H9 (cell line): ENCODE results near the gene SCLY. TPM values are rescaled to one million over a fixed set of nuclear protein-coding genes. Genes with fewer than 3 reads are reported as not detected.

Experiments
- DNase-seq: peaks from one replicate; pipeline ENCODE4 v3.0.0-alpha.2; 2017
- H2AFZ ChIP-seq: one replicate; pipeline ENCODE4 v1.6.1; 2013; ENCODE audit warnings: mild to moderate bottlenecking, low read length, control low read depth, moderate library complexity
- H2AK5ac ChIP-seq: 2 replicates; pipeline ENCODE4 v1.6.1; 2013; ENCODE audit warnings: low read length, control low read depth, mixed read lengths; ENCODE audit not compliant: insufficient read length
- H2BK120ac ChIP-seq: one replicate; pipeline ENCODE4 v1.6.1; 2013; ENCODE audit warnings: low read depth, mild to moderate bottlenecking, low read length, control low read depth, inconsistent platforms; ENCODE audit not compliant: poor library complexity, severe bottlenecking
- H2BK12ac ChIP-seq: 2 replicates; pipeline ENCODE4 v1.6.1; 2013; ENCODE audit warnings: low read length, control low read depth, mixed read lengths, low read depth; ENCODE audit not compliant: insufficient read length
- H2BK15ac ChIP-seq: 2 replicates; pipeline ENCODE4 v1.6.1; 2013; ENCODE audit warnings: low read depth, low read length, control low read depth
- H2BK20ac ChIP-seq: one replicate; pipeline ENCODE4 v1.6.1; 2013; ENCODE audit warnings: low read depth, mild to moderate bottlenecking, low read length, control low read depth, inconsistent platforms; ENCODE audit not compliant: poor library complexity, severe bottlenecking
- H2BK5ac ChIP-seq: 2 replicates; pipeline ENCODE4 v1.6.1; 2013; ENCODE audit warnings: low read length, control low read depth, mixed read lengths; ENCODE audit not compliant: insufficient read length
- H3K14ac ChIP-seq: 2 replicates; pipeline ENCODE4 v1.6.1; 2013; ENCODE audit warnings: low read length, control low read depth; ENCODE audit not compliant: insufficient read depth
- H3K18ac ChIP-seq: 2 replicates; pipeline ENCODE4 v1.6.1; 2013; ENCODE audit warnings: low read depth, mild to moderate bottlenecking, mixed read lengths, low read length, control low read depth; ENCODE audit not compliant: insufficient read length
- H3K23ac ChIP-seq: 2 replicates; pipeline ENCODE4 v1.6.1; 2013; ENCODE audit warnings: low read length, control low read depth, mixed read lengths, low read depth; ENCODE audit not compliant: insufficient read length
- H3K23me2 ChIP-seq: 2 replicates; pipeline ENCODE4 v1.6.1; 2013; ENCODE audit warnings: low read depth, mild to moderate bottlenecking, mixed read lengths, low read length, control low read depth; ENCODE audit not compliant: insufficient read length, poor library complexity, severe bottlenecking
- H3K27ac ChIP-seq: 2 replicates; pipeline ENCODE4 v1.5.1; 2013; ENCODE audit warnings: low read length, control low read depth, mixed read lengths, low read depth; ENCODE audit not compliant: insufficient read length
- H3K27me3 ChIP-seq: 2 replicates; pipeline ENCODE4 v1.6.1; 2013; ENCODE audit warnings: low read length, control low read depth, inconsistent platforms; ENCODE audit not compliant: insufficient read depth
- H3K4ac ChIP-seq: 2 replicates; pipeline ENCODE4 v1.6.1; 2013; ENCODE audit warnings: low read depth, mild to moderate bottlenecking, control low read depth, inconsistent platforms, low read length, moderate library complexity
- H3K4me1 ChIP-seq: 2 replicates; pipeline ENCODE4 v1.6.1; 2013; ENCODE audit warnings: low read length, control low read depth, inconsistent platforms; ENCODE audit not compliant: insufficient read depth
- H3K4me2 ChIP-seq: 2 replicates; pipeline ENCODE4 v1.6.1; 2013; ENCODE audit warnings: low read length, control low read depth, mixed read lengths; ENCODE audit not compliant: insufficient read length, insufficient read depth
- H3K56ac ChIP-seq: 2 replicates; pipeline ENCODE4 v1.6.1; 2013; ENCODE audit warnings: low read depth, mild to moderate bottlenecking, mixed read lengths, low read length, control low read depth; ENCODE audit not compliant: insufficient read length
- H3K79me1 ChIP-seq: 2 replicates; pipeline ENCODE4 v1.6.1; 2013; ENCODE audit warnings: low read depth, mild to moderate bottlenecking, moderate library complexity, low read length, control low read depth, inconsistent platforms; ENCODE audit not compliant: insufficient read depth, poor library complexity, severe bottlenecking
- H3K79me2 ChIP-seq: 2 replicates; pipeline ENCODE4 v1.6.1; 2013; ENCODE audit warnings: low read length, control low read depth, inconsistent platforms; ENCODE audit not compliant: insufficient read depth
- H3K9ac ChIP-seq: 2 replicates; pipeline ENCODE4 v1.6.1; 2013; ENCODE audit warnings: low read length, control low read depth, mixed read lengths; ENCODE audit not compliant: insufficient read length; ENCODE audit errors: extremely low read depth
- H3K9me3 ChIP-seq: one replicate; pipeline ENCODE4 v1.6.1; 2013; ENCODE audit warnings: low read depth, low read length, inconsistent platforms; ENCODE audit not compliant: control insufficient read depth
- H3T11ph ChIP-seq: one replicate; pipeline ENCODE4 v1.6.1; 2013; ENCODE audit warnings: mild to moderate bottlenecking, low read length, control low read depth, inconsistent platforms
- H4K20me1 ChIP-seq: one replicate; pipeline ENCODE4 v1.6.1; 2013; ENCODE audit not compliant: control insufficient read depth, insufficient read length, insufficient read depth
- H4K5ac ChIP-seq: 2 replicates; pipeline ENCODE4 v1.6.1; 2013; ENCODE audit warnings: low read depth, mild to moderate bottlenecking, mixed read lengths, low read length, control low read depth; ENCODE audit not compliant: insufficient read length
- H4K8ac ChIP-seq: replicated peaks from 2 replicates; pipeline ENCODE4 v1.6.1; 2013; ENCODE audit warnings: low read length, control low read depth, mixed read lengths, low read depth; ENCODE audit not compliant: insufficient read length
- H4K91ac ChIP-seq: 2 replicates; pipeline ENCODE4 v1.6.1; 2013; ENCODE audit warnings: low read depth, mild to moderate bottlenecking, moderate library complexity, mixed read lengths, low read length, control low read depth; ENCODE audit not compliant: insufficient read length
- H3K27ac Mint-ChIP-seq, 3 experiments: 2 replicates in 2 of 3; 3 replicates in 1 of 3; pipeline ENCODE4 v1.8.0; 2020 to 2021; ENCODE audit warnings: mixed read lengths in 3 of 3, mild to moderate bottlenecking in 1 of 3, moderate library complexity in 1 of 3
- H3K27me3 Mint-ChIP-seq: 2 replicates; pipeline ENCODE4 v1.8.0; 2021; ENCODE audit warnings: low read depth, mild to moderate bottlenecking, moderate library complexity, mixed read lengths
- H3K36me3 Mint-ChIP-seq, 3 experiments: 2 replicates in 2 of 3; 3 replicates in 1 of 3; pipeline ENCODE4 v1.8.0; 2020 to 2021; ENCODE audit warnings: low read depth in 3 of 3, mixed read lengths in 3 of 3; ENCODE audit not compliant: insufficient read depth in 1 of 3
- H3K4me1 Mint-ChIP-seq, 2 experiments: 2 replicates each; pipeline ENCODE4 v1.8.0; 2020; ENCODE audit warnings: mixed read lengths in 2 of 2
- H3K4me3 Mint-ChIP-seq, 2 experiments: 2 replicates in 1 of 2; 3 replicates in 1 of 2; pipeline ENCODE4 v1.8.0; 2020 to 2021; ENCODE audit warnings: mild to moderate bottlenecking in 2 of 2, mixed read lengths in 2 of 2, moderate library complexity in 1 of 2
- H3K9me3 Mint-ChIP-seq, 2 experiments: 2 replicates in 1 of 2; 3 replicates in 1 of 2; pipeline ENCODE4 v1.8.0; 2020; ENCODE audit warnings: mild to moderate bottlenecking in 2 of 2, mixed read lengths in 2 of 2, moderate library complexity in 1 of 2
- CTCF ChIP-seq: fragments of 200-600 bp; sonication (generic); conservative IDR thresholded peaks from 3 replicates; pipeline ENCODE4 v1.8.0; 2021; ENCODE audit warnings: antibody characterized with exemption, mild to moderate bottlenecking
- WGBS: extraction: QIAGEN DNeasy Blood & Tissue Kit; methylation state at CpG from one replicate; pipeline ENCODE4 v1.1.7; 2013; ENCODE audit warnings: missing lambda C conversion rate, low lambda C conversion rate, mixed read lengths; ENCODE audit not compliant: insufficient read length; ENCODE audit errors: extremely low coverage; 5-methylcytosine and 5-hydroxymethylcytosine counted together
- total RNA-seq: library from RNA; stranded (reverse); gene quantifications from 2 replicates; pipeline ENCODE4 v1.2.1, GENCODE V29; 2021

SCLY gene
- total RNA-seq, 1 experiment from 2014 or later = 55.3 TPM

DNA sequence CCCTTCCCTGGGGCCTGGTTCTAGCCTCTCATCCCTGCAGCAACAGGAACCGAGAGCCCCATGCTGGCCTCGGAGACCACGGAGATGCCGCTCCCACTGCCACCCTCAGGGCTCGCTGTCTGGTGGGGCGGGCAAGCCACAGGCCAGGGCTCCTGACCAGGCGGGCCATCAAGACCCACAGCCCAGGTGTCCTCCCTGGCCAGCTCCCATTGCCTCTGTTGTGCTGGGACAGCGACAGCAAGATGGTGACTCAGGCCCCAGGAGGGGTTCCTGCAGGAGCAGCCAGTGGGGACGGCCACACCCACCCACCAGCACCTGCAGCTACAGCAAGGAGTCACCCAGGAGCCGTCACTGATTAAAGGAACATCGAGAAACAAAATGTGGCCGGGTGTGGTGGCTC is 85.0 kb downstream of the SCLY start:
- no peaks in the 10 kb centered on the region for H3K23me2 ChIP-seq
- no peak for DNase-seq
- no peak overlapping the region for H3K14ac ChIP-seq
- no peak overlapping the region for H2AFZ ChIP-seq
- Mint-ChIP-seq H3K27ac (no peak overlapping the region), H3K4me1 (no peaks in the 10 kb centered on the region), H3K36me3 (no peaks in the 10 kb centered on the region), H3K4me3 (no peak overlapping the region), H3K9me3 (no peaks in the 10 kb centered on the region), H3K27me3 (no peaks in the 10 kb centered on the region; the same call in 1 of the 2 replicates)
- H2BK20ac ChIP-seq = no peak overlapping the region
- no peak overlapping the region for H3K18ac ChIP-seq
- no peak overlapping the region for H2BK120ac ChIP-seq
- no peak overlapping the region for H3T11ph ChIP-seq
- H2BK15ac ChIP-seq = no peak overlapping the region
- no peak overlapping the region for H3K4me2 ChIP-seq
- H3K23ac ChIP-seq = no peak overlapping the region
- no peak overlapping the region for H4K5ac ChIP-seq
- no peak overlapping the region for H4K91ac ChIP-seq
- H3K56ac ChIP-seq = no peak overlapping the region
- no peak overlapping the region for H2BK5ac ChIP-seq
- no peak overlapping the region for H2BK12ac ChIP-seq
- H3K4ac ChIP-seq = no peak overlapping the region
- H4K20me1 ChIP-seq = peaks cover 2% of the 10 kb centered on the region
- H3K79me2 ChIP-seq = no peaks in the 10 kb centered on the region
- no peak overlapping the region for H2AK5ac ChIP-seq
- no peak overlapping the region for H3K9ac ChIP-seq
- no peaks in the 10 kb centered on the region for H3K79me1 ChIP-seq
- H3K9me3 ChIP-seq = no peaks in the 10 kb centered on the region
- TF ChIP-seq CTCF = no peak
- H3K4me1 ChIP-seq = no peaks in the 10 kb centered on the region
- no peak overlapping the region for H3K27ac ChIP-seq
- no CpG with 5 or more reads among the region's 12 CpGs for WGBS
- H3K27me3 ChIP-seq = no peaks in the 10 kb centered on the region
- no peak overlapping the region for H4K8ac ChIP-seq
